VCaP (cell line): ENCODE results near the gene STMN3.

Experiments
- H3K27ac ChIP-seq: fragments of 450-650 bp; 2 replicates; pipeline ENCODE4 v1.5.1; 2017
- TF ChIP-seq, protein P1 (sequence below): fragments of 450-650 bp; conservative IDR thresholded peaks from 2 replicates; pipeline ENCODE4 v1.5.1; 2017; ENCODE audit warnings: mild to moderate bottlenecking, moderate library complexity

STMN3 gene

DNA sequence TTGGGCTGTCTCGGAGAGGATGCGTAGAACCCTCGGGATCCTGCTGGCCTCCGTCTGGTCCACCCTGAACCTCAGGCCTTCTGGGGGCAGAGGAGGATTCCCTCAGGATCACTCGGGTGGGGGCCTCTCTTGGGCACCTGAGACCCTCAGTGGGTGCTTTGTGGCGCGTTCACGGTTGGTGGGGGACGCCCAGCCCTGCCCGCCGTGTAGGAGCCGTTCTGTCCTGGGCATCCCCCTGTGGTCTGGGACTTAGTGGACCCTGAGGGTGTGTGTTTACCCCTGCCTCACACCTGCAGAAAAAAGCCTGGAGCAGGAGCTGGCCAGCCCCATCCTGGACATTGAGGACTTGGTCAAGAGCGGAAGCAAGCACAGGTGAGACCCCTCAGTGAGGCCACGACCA is 12.5 kb upstream of the STMN3 start:
- TF ChIP-seq, protein P1, sequence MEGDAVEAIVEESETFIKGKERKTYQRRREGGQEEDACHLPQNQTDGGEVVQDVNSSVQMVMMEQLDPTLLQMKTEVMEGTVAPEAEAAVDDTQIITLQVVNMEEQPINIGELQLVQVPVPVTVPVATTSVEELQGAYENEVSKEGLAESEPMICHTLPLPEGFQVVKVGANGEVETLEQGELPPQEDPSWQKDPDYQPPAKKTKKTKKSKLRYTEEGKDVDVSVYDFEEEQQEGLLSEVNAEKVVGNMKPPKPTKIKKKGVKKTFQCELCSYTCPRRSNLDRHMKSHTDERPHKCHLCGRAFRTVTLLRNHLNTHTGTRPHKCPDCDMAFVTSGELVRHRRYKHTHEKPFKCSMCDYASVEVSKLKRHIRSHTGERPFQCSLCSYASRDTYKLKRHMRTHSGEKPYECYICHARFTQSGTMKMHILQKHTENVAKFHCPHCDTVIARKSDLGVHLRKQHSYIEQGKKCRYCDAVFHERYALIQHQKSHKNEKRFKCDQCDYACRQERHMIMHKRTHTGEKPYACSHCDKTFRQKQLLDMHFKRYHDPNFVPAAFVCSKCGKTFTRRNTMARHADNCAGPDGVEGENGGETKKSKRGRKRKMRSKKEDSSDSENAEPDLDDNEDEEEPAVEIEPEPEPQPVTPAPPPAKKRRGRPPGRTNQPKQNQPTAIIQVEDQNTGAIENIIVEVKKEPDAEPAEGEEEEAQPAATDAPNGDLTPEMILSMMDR, result no peak
- no peak overlapping the region for H3K27ac ChIP-seq

DNA sequence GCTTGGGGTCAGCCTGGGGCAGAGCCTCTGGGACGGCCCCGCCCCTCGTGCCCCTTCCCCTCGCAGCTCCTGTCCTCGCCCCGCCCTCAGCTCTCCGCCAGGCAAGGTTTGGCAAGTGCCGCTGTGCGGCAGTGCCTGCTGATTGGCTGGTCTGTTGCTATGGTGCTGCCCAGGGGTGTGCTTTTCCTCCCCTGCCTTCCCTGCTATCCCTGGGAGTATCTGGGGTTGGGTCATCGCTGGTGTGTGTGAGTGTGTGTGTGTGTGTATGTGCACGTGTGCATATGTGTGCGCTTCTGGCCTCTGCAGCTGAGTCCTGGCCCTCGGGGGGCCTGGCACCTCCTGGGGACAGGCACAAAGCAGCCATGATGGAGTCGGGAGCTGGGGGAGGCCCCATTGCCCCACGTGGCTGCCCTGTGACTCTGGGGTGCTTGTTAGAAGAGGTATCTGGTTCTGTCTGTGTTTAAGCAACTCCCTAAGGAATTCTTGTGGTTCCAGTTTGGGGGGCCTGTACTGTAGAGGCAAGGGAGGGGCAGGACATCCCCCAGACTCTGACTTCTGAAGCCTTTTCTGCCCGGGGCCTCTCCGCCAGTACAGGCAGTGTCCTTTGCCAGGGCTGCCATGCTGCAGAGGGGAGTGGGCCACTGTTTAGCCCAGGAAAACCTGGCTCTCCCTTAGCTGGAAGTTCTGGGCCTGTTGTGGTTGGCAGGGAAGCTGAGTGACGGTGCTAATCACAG is 11.8 kb upstream of the STMN3 start:
- no peak overlapping the region for H3K27ac ChIP-seq

DNA sequence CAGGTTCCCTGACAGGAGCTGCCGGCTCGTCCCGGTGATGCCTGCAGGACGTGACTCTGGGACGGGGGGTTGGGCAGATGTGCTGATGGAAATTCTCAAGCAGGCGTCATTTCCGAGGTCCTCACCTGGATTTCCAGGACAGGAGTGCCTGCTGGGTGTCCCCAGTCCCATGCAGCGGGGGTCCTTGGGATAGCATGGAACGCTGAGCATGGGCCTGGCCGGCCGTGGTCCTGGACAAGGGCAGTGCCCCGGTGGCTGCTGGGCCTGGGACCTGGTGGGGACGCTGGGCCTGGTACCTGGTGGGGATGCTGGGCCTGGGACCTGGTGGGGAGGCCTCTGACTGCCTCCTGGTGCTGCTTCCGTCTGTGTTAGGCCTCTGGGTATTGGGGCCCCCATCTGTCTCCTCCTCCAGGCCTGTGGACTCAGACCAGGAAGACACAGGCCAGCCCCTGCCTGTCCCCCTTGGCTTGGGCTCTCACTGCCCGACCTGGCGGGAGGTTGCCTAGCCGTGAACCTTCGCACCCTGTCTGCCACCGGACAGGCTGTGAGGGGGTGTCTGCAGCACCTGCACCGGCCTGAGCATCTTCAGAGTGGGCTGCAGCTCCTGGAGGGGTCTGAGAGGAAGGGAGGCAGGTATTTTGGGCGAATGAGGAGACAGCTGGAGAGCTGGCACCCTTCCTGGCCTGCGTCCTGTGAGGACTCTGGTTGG is 11.1 kb upstream of the STMN3 start:
- no peak overlapping the region for H3K27ac ChIP-seq
- TF ChIP-seq, protein P1, result no peak

More for the DNA sequence above, 11.8 kb upstream of the STMN3 start:
- TF ChIP-seq, protein P1, result no peak

DNA sequence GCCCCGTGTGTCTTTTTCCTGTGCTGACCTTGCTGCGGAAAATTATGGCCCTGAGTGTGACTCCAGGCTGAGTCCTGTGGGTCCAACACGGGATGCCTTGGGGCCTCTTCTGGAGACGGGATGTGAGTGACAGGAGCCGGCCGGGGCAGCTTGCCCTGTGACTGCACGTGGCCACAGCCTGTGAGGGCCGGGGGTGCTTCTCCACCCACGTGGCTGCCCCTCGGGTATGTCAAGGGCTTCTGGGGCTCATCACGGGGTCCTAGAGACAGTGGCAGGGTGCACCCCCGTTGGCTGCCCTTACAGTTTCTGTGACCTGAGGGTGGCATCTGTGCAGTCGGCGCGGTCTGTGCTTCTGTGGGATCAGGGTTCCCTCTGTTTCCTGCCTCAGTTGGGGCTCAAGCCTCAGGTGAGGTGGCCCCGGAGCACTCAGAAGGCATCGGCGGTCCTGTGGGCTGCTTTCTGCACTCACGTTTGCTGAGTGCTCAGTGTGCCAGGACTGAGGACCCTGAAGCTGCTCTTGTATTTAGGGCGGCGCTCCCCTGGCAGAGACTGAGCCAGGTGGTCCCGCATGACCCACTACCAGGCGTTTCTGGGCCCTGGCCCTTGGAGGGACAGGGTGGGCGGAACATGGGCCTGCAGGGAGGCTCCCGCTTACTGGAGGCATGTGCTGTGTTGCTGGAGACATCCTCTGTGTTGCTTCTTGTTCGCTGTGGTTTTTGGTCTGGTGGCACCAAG is 10.3 kb upstream of the STMN3 start:
- no peak overlapping the region for H3K27ac ChIP-seq
- TF ChIP-seq, protein P1, result no peak

DNA sequence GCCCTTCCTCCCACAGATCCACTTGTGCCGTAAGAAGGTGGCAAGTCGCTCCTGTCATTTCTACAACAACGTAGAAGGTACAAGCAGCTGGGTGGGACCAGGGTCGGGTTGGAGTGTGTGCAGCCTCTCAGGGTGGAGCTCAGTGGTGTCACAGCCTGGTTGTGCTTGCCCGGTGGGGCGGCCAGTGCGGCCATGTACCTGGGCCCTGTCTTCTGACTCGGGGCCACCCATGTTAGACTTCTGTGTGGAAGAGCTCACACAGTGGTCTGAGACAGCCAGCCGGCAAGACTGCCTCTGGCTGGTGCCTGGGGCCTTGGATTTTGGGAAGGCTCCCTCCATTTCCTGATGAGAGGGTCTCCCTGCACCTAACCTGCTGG is 9.6 kb upstream of the STMN3 start:
- TF ChIP-seq, protein P1, result no peak
- H3K27ac ChIP-seq, result no peak overlapping the region

- TF ChIP-seq, protein P1, result no peak
- H3K27ac ChIP-seq, result no peak overlapping the region
Measured at GRCh38 chr20:63661959-63662812, 9.0 kb upstream of the STMN3 start.
